ENCODE results near the gene MAP1S. TPM values are rescaled to one million over a fixed set of nuclear protein-coding genes. Genes with fewer than 3 reads are reported as not detected.
A peak's percentile ranks its signal among the peaks of the same experiment; 100 is the strongest.

Gene MAP1S
- total and polyA plus RNA-seq, 11 donors, result 17.1 to 47.9 (median 22.7) TPM

- peaks cover 2 to 100% (median 85%) of the 10 kb centered on the region in 9 donors for H3K36me3 ChIP-seq
- ATAC-seq, result no peak
- no peak for TF ChIP-seq POLR2A (IDR thresholded peaks at IDR 0.05)
- TF ChIP-seq, protein P1, sequence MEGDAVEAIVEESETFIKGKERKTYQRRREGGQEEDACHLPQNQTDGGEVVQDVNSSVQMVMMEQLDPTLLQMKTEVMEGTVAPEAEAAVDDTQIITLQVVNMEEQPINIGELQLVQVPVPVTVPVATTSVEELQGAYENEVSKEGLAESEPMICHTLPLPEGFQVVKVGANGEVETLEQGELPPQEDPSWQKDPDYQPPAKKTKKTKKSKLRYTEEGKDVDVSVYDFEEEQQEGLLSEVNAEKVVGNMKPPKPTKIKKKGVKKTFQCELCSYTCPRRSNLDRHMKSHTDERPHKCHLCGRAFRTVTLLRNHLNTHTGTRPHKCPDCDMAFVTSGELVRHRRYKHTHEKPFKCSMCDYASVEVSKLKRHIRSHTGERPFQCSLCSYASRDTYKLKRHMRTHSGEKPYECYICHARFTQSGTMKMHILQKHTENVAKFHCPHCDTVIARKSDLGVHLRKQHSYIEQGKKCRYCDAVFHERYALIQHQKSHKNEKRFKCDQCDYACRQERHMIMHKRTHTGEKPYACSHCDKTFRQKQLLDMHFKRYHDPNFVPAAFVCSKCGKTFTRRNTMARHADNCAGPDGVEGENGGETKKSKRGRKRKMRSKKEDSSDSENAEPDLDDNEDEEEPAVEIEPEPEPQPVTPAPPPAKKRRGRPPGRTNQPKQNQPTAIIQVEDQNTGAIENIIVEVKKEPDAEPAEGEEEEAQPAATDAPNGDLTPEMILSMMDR (IDR thresholded peaks at IDR 0.05), result no peak
Observed at GRCh38 chr19:17727843-17728242, 8.6 kb downstream of the MAP1S start.

DNA sequence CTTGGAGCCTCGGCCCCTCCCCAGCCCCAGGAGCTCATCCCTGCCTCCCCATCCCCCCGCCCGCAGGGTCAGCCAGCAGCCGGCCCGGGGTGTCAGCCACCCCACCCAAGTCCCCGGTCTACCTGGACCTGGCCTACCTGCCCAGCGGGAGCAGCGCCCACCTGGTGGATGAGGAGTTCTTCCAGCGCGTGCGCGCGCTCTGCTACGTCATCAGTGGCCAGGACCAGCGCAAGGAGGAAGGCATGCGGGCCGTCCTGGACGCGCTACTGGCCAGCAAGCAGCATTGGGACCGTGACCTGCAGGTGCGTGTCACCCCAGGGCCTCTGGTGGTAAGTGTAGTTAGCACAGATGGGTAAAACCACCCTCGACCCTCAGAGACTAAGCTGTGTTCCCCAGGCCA lies 13.8 kb downstream of the MAP1S start:
- ATAC-seq, result peak in 1 of 4 donors; percentile 19
- intact Hi-C loops (cut with DNase I), result no loop called here

More at GRCh38 chr19:17727843-17728242, 8.6 kb downstream of the MAP1S start:
- peaks cover 0 to 17% (median 2%) of the 10 kb centered on the region in 12 donors for H3K4me1 ChIP-seq
- H3K27me3 ChIP-seq, result no peaks in the 10 kb centered on the region
- DNase-seq, result no peak
- 86 to 96% (median 93%) methylated on average over 19 of the region's 19 CpGs for WGBS, 4 donors
- peaks cover 0 to 5% (median 0%) of the 10 kb centered on the region in 12 donors for H3K9me3 ChIP-seq
- no peak overlapping the region for H3K4me3 ChIP-seq
- intact Hi-C loops (cut with DNase I), result no loop called here
- H3K27ac ChIP-seq, result no peak overlapping the region

GRCh38 chr19:17734146-17734545 lies 14.9 kb downstream of the MAP1S start:
- no peaks in the 10 kb centered on the region for H3K27me3 ChIP-seq
- H3K9me3 ChIP-seq, result peaks cover 0 to 5% (median 0%) of the 10 kb centered on the region in 12 donors
- H3K4me1 ChIP-seq, result peaks cover 0 to 16% (median 0%) of the 10 kb centered on the region in 12 donors
- no peak for ATAC-seq
- DNase-seq, result no peak
- H3K36me3 ChIP-seq, result peaks cover 0 to 78% (median 63%) of the 10 kb centered on the region in 9 donors
- H3K27ac ChIP-seq, result no peak overlapping the region
- intact Hi-C loops (cut with DNase I), result no loop called here
- no peak overlapping the region for H3K4me3 ChIP-seq
- TF ChIP-seq, protein P1 (IDR thresholded peaks at IDR 0.05), result no peak
- no peak for TF ChIP-seq POLR2A (IDR thresholded peaks at IDR 0.05)
- WGBS, 4 donors, result 89 to 98% (median 93%) methylated on average over 5 to 16 of the region's 16 CpGs

More for the DNA sequence above, 13.8 kb downstream of the MAP1S start:
- no peak for TF ChIP-seq POLR2A (IDR thresholded peaks at IDR 0.05)
- TF ChIP-seq, protein P1 (IDR thresholded peaks at IDR 0.05), result no peak
- H3K27me3 ChIP-seq, result no peaks in the 10 kb centered on the region
- no peak overlapping the region for H3K27ac ChIP-seq
- DNase-seq, result no peak
- no peak overlapping the region for H3K4me3 ChIP-seq
- H3K4me1 ChIP-seq, result peaks cover 0 to 16% (median 0%) of the 10 kb centered on the region in 12 donors
- H3K9me3 ChIP-seq, result peaks cover 0 to 5% (median 0%) of the 10 kb centered on the region in 12 donors
- 94 to 97% (median 96%) methylated on average over 11 to 22 of the region's 22 CpGs for WGBS, 4 donors
- peaks cover 0 to 88% (median 73%) of the 10 kb centered on the region in 9 donors for H3K36me3 ChIP-seq

GRCh38 chr19:17735410-17735809 lies 16.1 kb downstream of the MAP1S start:
- intact Hi-C loops (cut with DNase I), result no loop called here
- no peak for ATAC-seq
- peaks cover 0 to 66% (median 52%) of the 10 kb centered on the region in 9 donors for H3K36me3 ChIP-seq
- no peak for TF ChIP-seq POLR2A (IDR thresholded peaks at IDR 0.05)
- TF ChIP-seq, protein P1 (IDR thresholded peaks at IDR 0.05), result no peak
- H3K27me3 ChIP-seq, result no peaks in the 10 kb centered on the region
- 91 to 94% (median 93%) methylated on average over 4 to 5 of the region's 5 CpGs for WGBS, 4 donors
- no peak overlapping the region for H3K27ac ChIP-seq
- peaks cover 0 to 5% (median 0%) of the 10 kb centered on the region in 12 donors for H3K9me3 ChIP-seq
- H3K4me3 ChIP-seq, result no peak overlapping the region
- no peak for DNase-seq
- peaks cover 0 to 16% (median 0%) of the 10 kb centered on the region in 12 donors for H3K4me1 ChIP-seq

Data from heart left ventricle (tissue), 16 donors.